GM23248 (cell line): ENCODE data around the gene FAXC. TPM values are rescaled to one million over a fixed set of nuclear protein-coding genes. Genes with fewer than 3 reads are reported as not detected.

Experiments
- DNase-seq: peaks from one replicate; pipeline ENCODE4 v3.0.0-alpha.2; 2015
- H2AFZ ChIP-seq: fragments of 200-600 bp; sonication (generic); 2 replicates; pipeline ENCODE4 v1.6.1; 2016; ENCODE audit warnings: antibody characterized with exemption
- H3F3A ChIP-seq: fragments of 200-600 bp; sonication (generic); 2 replicates; pipeline ENCODE4 v1.6.1; 2016; ENCODE audit warnings: mild to moderate bottlenecking, antibody characterized with exemption, mixed run types; ENCODE audit not compliant: insufficient read depth
- H3K27ac ChIP-seq: fragments of 200-600 bp; sonication (generic); 2 replicates; pipeline ENCODE4 v1.5.1; 2016; ENCODE audit warnings: mild to moderate bottlenecking
- H3K27me3 ChIP-seq: fragments of 200-600 bp; sonication (generic); replicated peaks from 2 replicates; pipeline ENCODE4 v1.6.1; 2016; ENCODE audit warnings: mild to moderate bottlenecking; ENCODE audit not compliant: insufficient read depth
- H3K36me3 ChIP-seq: fragments of 200-600 bp; sonication (generic); 2 replicates; pipeline ENCODE4 v1.6.1; 2016; ENCODE audit warnings: low read depth, mild to moderate bottlenecking
- H3K4me1 ChIP-seq: fragments of 200-600 bp; sonication (generic); 2 replicates; pipeline ENCODE4 v1.6.1; 2016; ENCODE audit warnings: mild to moderate bottlenecking; ENCODE audit not compliant: insufficient read depth
- H3K4me2 ChIP-seq: fragments of 200-600 bp; sonication (generic); one replicate; pipeline ENCODE4 v1.6.1; 2016; ENCODE audit warnings: mild to moderate bottlenecking; ENCODE audit not compliant: unreplicated experiment
- H3K4me3 ChIP-seq: fragments of 200-600 bp; sonication (generic); 2 replicates; pipeline ENCODE4 v1.5.1; 2016; ENCODE audit warnings: mild to moderate bottlenecking
- H3K79me2 ChIP-seq: fragments of 200-600 bp; sonication (generic); 2 replicates; pipeline ENCODE4 v1.6.1; 2016; ENCODE audit warnings: mild to moderate bottlenecking; ENCODE audit not compliant: insufficient read depth
- H3K9ac ChIP-seq: fragments of 200-600 bp; sonication (generic); 2 replicates; pipeline ENCODE4 v1.6.1; 2016; ENCODE audit warnings: mild to moderate bottlenecking
- H3K9me2 ChIP-seq: fragments of 200-600 bp; sonication (generic); 2 replicates; pipeline ENCODE4 v1.6.1; 2016; ENCODE audit warnings: mixed run types, mild to moderate bottlenecking, moderate library complexity; ENCODE audit not compliant: insufficient read depth
- H3K9me3 ChIP-seq: fragments of 200-600 bp; sonication (generic); one replicate; pipeline ENCODE4 v1.6.1; 2017; ENCODE audit warnings: low read depth
- H4K20me1 ChIP-seq: fragments of 200-600 bp; sonication (generic); 2 replicates; pipeline ENCODE4 v1.6.0; 2016; ENCODE audit not compliant: insufficient read depth
- EZH2 ChIP-seq: fragments of 200-600 bp; sonication (generic); IDR thresholded peaks from 2 replicates; pipeline ENCODE4 v1.6.1; 2018; ENCODE audit warnings: antibody characterized with exemption, mild to moderate bottlenecking; ENCODE audit not compliant: insufficient read depth, poor library complexity, severe bottlenecking
- EZH2phosphoT487 ChIP-seq: fragments of 200-600 bp; sonication (generic); IDR thresholded peaks from 2 replicates; pipeline ENCODE4 v1.6.1; 2018; ENCODE audit warnings: antibody characterized with exemption, moderate library complexity, mild to moderate bottlenecking, low read depth; ENCODE audit not compliant: insufficient read depth
- WGBS, 2 experiments: methylation state at CpG; one replicate each; pipeline ENCODE4 v1.1.6; 2015 to 2017; ENCODE audit warnings: low lambda C conversion rate in 2 of 2, low coverage in 1 of 2; ENCODE audit errors: missing lambda C conversion rate in 2 of 2; 5-methylcytosine and 5-hydroxymethylcytosine counted together
- in situ Hi-C: fragments of 300-500 bp; cut with MboI; formaldehyde crosslinking; loops from 2 replicates; pipeline ENCODE4 v1.15.0; 2020
- polyA plus RNA-seq: library from polyadenylated mRNA; unstranded; fragments of >200 nt; fragmentation: Nextera tagmentation; extraction: Ambion mirVana; gene quantifications from 2 replicates; pipeline ENCODE4 v1.2.1, GENCODE V29; 2016
- total RNA-seq: library from RNA; depleted of rRNA; stranded (reverse); fragments of >200 nt; shearing (Covaris generic); gene quantifications from 2 replicates; pipeline ENCODE4 v1.2.3, GENCODE V29; 2014

Gene FAXC
- total and polyA plus RNA-seq, 2 experiments from 2014 or later: 0.29 to 0.76 TPM

- H3F3A ChIP-seq: no peaks in the 10 kb centered on the region
- H2AFZ ChIP-seq: no peak overlapping the region
- in situ Hi-C loops: no loop called here
- no peaks in the 10 kb centered on the region for H3K79me2 ChIP-seq
- no peaks in the 10 kb centered on the region for H3K4me1 ChIP-seq
- H3K4me2 ChIP-seq: no peak overlapping the region
- no peak overlapping the region for H3K4me3 ChIP-seq
- H3K36me3 ChIP-seq: no peaks in the 10 kb centered on the region
- H4K20me1 ChIP-seq: no peaks in the 10 kb centered on the region
- H3K9me3 ChIP-seq: no peaks in the 10 kb centered on the region
- WGBS, 2 experiments: 38 to 47% methylated on average over 1 of the region's 1 CpG
- H3K27me3 ChIP-seq: no peaks in the 10 kb centered on the region
- no peaks in the 10 kb centered on the region for H3K9me2 ChIP-seq
- TF ChIP-seq EZH2: no peak
- TF ChIP-seq EZH2phosphoT487: no peak
- no peak overlapping the region for H3K27ac ChIP-seq
- no peak overlapping the region for H3K9ac ChIP-seq
- DNase-seq: no peak
Observed at GRCh38 chr6:99246602-99247001, 102.9 kb downstream of the FAXC start.

- Histone ChIP-seq H3K27ac (no peak overlapping the region), H3K27me3 (no peaks in the 10 kb centered on the region), H4K20me1 (no peaks in the 10 kb centered on the region), H3K4me1 (no peaks in the 10 kb centered on the region), H2AFZ (no peak overlapping the region), H3K9ac (no peak overlapping the region), H3K9me3 (no peaks in the 10 kb centered on the region), H3K79me2 (no peaks in the 10 kb centered on the region), H3F3A (no peaks in the 10 kb centered on the region), H3K9me2 (no peaks in the 10 kb centered on the region), H3K4me3 (no peak overlapping the region), H3K36me3 (no peaks in the 10 kb centered on the region), H3K4me2 (no peak overlapping the region)
- in situ Hi-C loops: no loop called here
- 9 to 16% methylated on average over 5 of the region's 5 CpGs for WGBS, 2 experiments
- TF ChIP-seq EZH2: no peak
- DNase-seq: peak; percentile 47
Observed at GRCh38 chr6:99241905-99242534, 107.5 kb downstream of the FAXC start.

DNA sequence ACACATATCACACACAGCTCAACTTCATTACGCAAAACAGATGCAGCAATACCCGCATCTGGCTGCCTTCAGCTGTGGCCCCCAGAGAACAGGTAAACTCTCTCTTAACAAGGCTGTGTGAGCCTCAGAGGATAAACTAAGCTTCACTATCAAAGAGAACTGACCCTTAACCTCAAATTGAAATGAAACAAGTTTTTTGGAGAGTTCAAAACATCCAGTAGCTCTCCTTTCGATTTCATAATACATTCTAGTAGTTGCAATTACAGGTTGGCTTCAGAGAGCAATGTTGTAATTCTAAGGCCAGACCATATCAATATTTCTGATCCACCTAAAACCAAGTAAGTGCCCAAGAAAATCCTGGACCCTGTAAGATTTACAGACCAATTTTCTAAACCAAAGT, 113.5 kb downstream of the FAXC start:
- WGBS, 2 experiments: 13 to 17% methylated on average over 3 of the region's 3 CpGs
- in situ Hi-C loops: no loop called here

GRCh38 chr6:99233219-99233618, 116.3 kb downstream of the FAXC start:
- Histone ChIP-seq H4K20me1 (no peaks in the 10 kb centered on the region), H3K4me3 (no peak overlapping the region), H3K27ac (no peak overlapping the region), H3K9me3 (no peaks in the 10 kb centered on the region), H3K4me2 (no peak overlapping the region), H3K36me3 (no peaks in the 10 kb centered on the region), H3K27me3 (no peaks in the 10 kb centered on the region), H3K4me1 (no peaks in the 10 kb centered on the region), H3K9me2 (no peaks in the 10 kb centered on the region), H3F3A (no peaks in the 10 kb centered on the region), H3K9ac (no peak overlapping the region), H2AFZ (no peak overlapping the region), H3K79me2 (no peaks in the 10 kb centered on the region)
- TF ChIP-seq EZH2phosphoT487: no peak
- TF ChIP-seq EZH2: no peak
- WGBS, 2 experiments: 31 to 34% methylated on average over 4 of the region's 4 CpGs
- in situ Hi-C loops: no loop called here
- DNase-seq: no peak

More for the DNA sequence above, 113.5 kb downstream of the FAXC start:
- H3K36me3 ChIP-seq: no peaks in the 10 kb centered on the region
- no peaks in the 10 kb centered on the region for H3K9me2 ChIP-seq
- no peaks in the 10 kb centered on the region for H3F3A ChIP-seq
- H3K27me3 ChIP-seq: no peaks in the 10 kb centered on the region
- no peak overlapping the region for H2AFZ ChIP-seq
- no peak overlapping the region for H3K4me2 ChIP-seq
- no peak for DNase-seq
- H3K9me3 ChIP-seq: no peaks in the 10 kb centered on the region
- H3K27ac ChIP-seq: no peak overlapping the region
- no peaks in the 10 kb centered on the region for H3K4me1 ChIP-seq
- H4K20me1 ChIP-seq: no peaks in the 10 kb centered on the region
- H3K79me2 ChIP-seq: no peaks in the 10 kb centered on the region
- H3K4me3 ChIP-seq: no peak overlapping the region
- H3K9ac ChIP-seq: no peak overlapping the region
- TF ChIP-seq EZH2 (no peak), EZH2phosphoT487 (no peak)

DNA sequence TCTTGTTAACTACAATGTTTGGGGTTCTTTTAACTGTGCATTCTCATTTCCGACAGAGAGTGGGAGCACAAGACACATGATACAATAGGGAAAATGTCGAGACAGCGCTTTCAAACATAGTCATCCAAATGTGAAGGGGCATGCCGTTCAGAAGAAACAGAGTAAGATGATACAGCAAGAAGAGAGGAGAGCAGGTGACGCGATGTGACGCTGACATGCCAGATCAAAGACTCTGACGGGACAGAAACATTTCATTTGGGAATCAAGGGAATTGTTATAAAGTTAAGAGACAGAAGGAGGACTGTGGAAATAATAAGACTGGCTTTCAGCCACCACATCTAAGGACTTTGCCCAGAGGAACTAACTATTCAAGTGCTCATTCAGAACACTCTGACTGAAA, 117.4 kb downstream of the FAXC start:
- H3K4me2 ChIP-seq: no peak overlapping the region
- no peaks in the 10 kb centered on the region for H3K4me1 ChIP-seq
- no peaks in the 10 kb centered on the region for H3K79me2 ChIP-seq
- no peaks in the 10 kb centered on the region for H3K9me2 ChIP-seq
- no peaks in the 10 kb centered on the region for H3K36me3 ChIP-seq
- H2AFZ ChIP-seq: no peak overlapping the region
- no peak for DNase-seq
- no peak for TF ChIP-seq EZH2phosphoT487
- no peak for TF ChIP-seq EZH2
- H3F3A ChIP-seq: no peaks in the 10 kb centered on the region
- in situ Hi-C loops: no loop called here
- H3K27me3 ChIP-seq: no peaks in the 10 kb centered on the region
- no peak overlapping the region for H3K4me3 ChIP-seq
- H3K9me3 ChIP-seq: no peaks in the 10 kb centered on the region
- H4K20me1 ChIP-seq: no peaks in the 10 kb centered on the region
- WGBS, 2 experiments: 24 to 27% methylated on average over 8 of the region's 8 CpGs
- H3K27ac ChIP-seq: no peak overlapping the region
- no peak overlapping the region for H3K9ac ChIP-seq
